HEK293 (cell line): ENCODE data around the gene BCAS3.

Source experiments
- CTCF ChIA-PET: fragments of 350-600 bp; formaldehyde crosslinking; extraction: SDS; loops from one replicate; lab custom pipeline; 2021; ENCODE audit warnings: antibody characterized with exemption; lab: Yijun Ruan, JAX
- POLR2A ChIA-PET: fragments of 300-600 bp; formaldehyde crosslinking; extraction: SDS; loops from one replicate; lab custom pipeline; 2020; ENCODE audit warnings: antibody characterized with exemption, inconsistent platforms; lab: Yijun Ruan, JAX
- H3K27ac ChIP-seq: fragments of 200-500 bp; sonication (Bioruptor generic); 2 replicates; pipeline ENCODE4 v1.5.1; 2014; ENCODE audit warnings: low read depth, low read length, control low read depth, inconsistent platforms; ENCODE audit errors: extremely low read depth
- H3K36me3 ChIP-seq, 2 experiments: fragments of 200-500 bp in 1 of 2; sonication (Bioruptor generic) in 1 of 2; 1 replicate in 1 of 2; 2 replicates in 1 of 2; pipeline ENCODE4 v1.5.1; 2014 to 2017; ENCODE audit warnings: inconsistent platforms in 2 of 2, low read length in 2 of 2; ENCODE audit not compliant: control insufficient read depth in 2 of 2, insufficient read depth in 1 of 2
- H3K4me1 ChIP-seq: fragments of 200-500 bp; sonication (Bioruptor generic); 2 replicates; pipeline ENCODE4 v1.5.1; 2014; ENCODE audit warnings: mild to moderate bottlenecking, low read length, inconsistent platforms; ENCODE audit not compliant: control insufficient read depth, insufficient read depth
- H3K4me3 ChIP-seq: 2 replicates; pipeline ENCODE4 v1.5.1; 2011; ENCODE audit warnings: low read depth, mild to moderate bottlenecking, control low read depth, low read length, moderate library complexity
- H3K9me3 ChIP-seq: fragments of 200-500 bp; sonication (Bioruptor generic); 2 replicates; pipeline ENCODE4 v1.5.1; 2014; ENCODE audit warnings: low read depth, low read length, inconsistent platforms; ENCODE audit not compliant: control insufficient read depth, insufficient read depth
- EGR2 ChIP-seq: fragments of 450-650 bp; formaldehyde crosslinking; IDR thresholded peaks from 2 replicates; pipeline ENCODE4 v1.5.1; 2016; ENCODE audit warnings: low read depth, missing biosample characterization, missing genetic modification characterization
- GFI1B ChIP-seq: fragments of 450-650 bp; formaldehyde crosslinking; IDR thresholded peaks from 2 replicates; pipeline ENCODE4 v1.5.1; 2016; ENCODE audit warnings: missing biosample characterization, missing genetic modification characterization
- GLIS1 ChIP-seq: fragments of 450-650 bp; formaldehyde crosslinking; IDR thresholded peaks from 2 replicates; pipeline ENCODE4 v1.5.1; 2016; ENCODE audit warnings: missing biosample characterization, missing genetic modification characterization
- GLIS2 ChIP-seq: fragments of 450-650 bp; formaldehyde crosslinking; IDR thresholded peaks from 2 replicates; pipeline ENCODE4 v1.5.1; 2016; ENCODE audit warnings: missing biosample characterization, missing genetic modification characterization
- KLF1 ChIP-seq: fragments of 450-650 bp; formaldehyde crosslinking; IDR thresholded peaks from 2 replicates; pipeline ENCODE4 v1.5.1; 2016; ENCODE audit warnings: missing biosample characterization, missing genetic modification characterization
- KLF17 ChIP-seq: fragments of 450-650 bp; formaldehyde crosslinking; IDR thresholded peaks from 2 replicates; pipeline ENCODE4 v1.5.1; 2016; ENCODE audit warnings: missing biosample characterization, missing genetic modification characterization
- KLF8 ChIP-seq: fragments of 450-650 bp; formaldehyde crosslinking; IDR thresholded peaks from 2 replicates; pipeline ENCODE4 v1.5.1; 2016; ENCODE audit warnings: missing biosample characterization, missing genetic modification characterization
- SP3 ChIP-seq: fragments of 450-650 bp; formaldehyde crosslinking; IDR thresholded peaks from 2 replicates; pipeline ENCODE4 v1.5.1; 2016; ENCODE audit warnings: missing biosample characterization, missing genetic modification characterization
- ZBTB48 ChIP-seq: fragments of 450-650 bp; formaldehyde crosslinking; IDR thresholded peaks from 2 replicates; pipeline ENCODE4 v1.5.1; 2016; ENCODE audit warnings: missing biosample characterization, missing genetic modification characterization
- ZNF157 ChIP-seq: fragments of 450-650 bp; formaldehyde crosslinking; IDR thresholded peaks from 2 replicates; pipeline ENCODE4 v1.5.1; 2016; ENCODE audit warnings: missing biosample characterization, missing genetic modification characterization
- ZNF174 ChIP-seq: fragments of 450-650 bp; formaldehyde crosslinking; IDR thresholded peaks from 2 replicates; pipeline ENCODE4 v1.5.0; 2017; ENCODE audit warnings: missing biosample characterization, mild to moderate bottlenecking, missing genetic modification characterization
- ZNF18 ChIP-seq: fragments of 450-650 bp; formaldehyde crosslinking; IDR thresholded peaks from 2 replicates; pipeline ENCODE4 v1.5.1; 2016; ENCODE audit warnings: missing biosample characterization, missing genetic modification characterization
- ZNF2 ChIP-seq: fragments of 450-650 bp; formaldehyde crosslinking; IDR thresholded peaks from 2 replicates; pipeline ENCODE4 v1.5.1; 2016; ENCODE audit warnings: missing biosample characterization, missing genetic modification characterization
- ZNF24 ChIP-seq: fragments of 450-650 bp; formaldehyde crosslinking; IDR thresholded peaks from 2 replicates; pipeline ENCODE4 v1.5.1; 2016; ENCODE audit warnings: missing biosample characterization, missing genetic modification characterization
- ZNF302 ChIP-seq: fragments of 450-650 bp; formaldehyde crosslinking; IDR thresholded peaks from 2 replicates; pipeline ENCODE4 v1.5.1; 2016; ENCODE audit warnings: missing biosample characterization, missing genetic modification characterization, low read depth
- ZNF391 ChIP-seq: fragments of 450-650 bp; formaldehyde crosslinking; IDR thresholded peaks from 2 replicates; pipeline ENCODE4 v1.5.1; 2016; ENCODE audit warnings: low read depth, missing biosample characterization, missing genetic modification characterization, borderline replicate concordance
- ZNF544 ChIP-seq: fragments of 450-650 bp; formaldehyde crosslinking; IDR thresholded peaks from 2 replicates; pipeline ENCODE4 v1.5.0; 2017; ENCODE audit warnings: missing biosample characterization, missing genetic modification characterization
- ZNF610 ChIP-seq: fragments of 450-650 bp; formaldehyde crosslinking; IDR thresholded peaks from 2 replicates; pipeline ENCODE4 v1.5.1; 2016; ENCODE audit warnings: missing biosample characterization, missing genetic modification characterization, borderline replicate concordance
- ZNF639 ChIP-seq: fragments of 450-650 bp; formaldehyde crosslinking; IDR thresholded peaks from 2 replicates; pipeline ENCODE4 v1.5.1; 2016; ENCODE audit warnings: missing biosample characterization, missing genetic modification characterization
- ZNF660 ChIP-seq: fragments of 450-650 bp; IDR thresholded peaks from 2 replicates; pipeline ENCODE4 v1.5.1; 2018; ENCODE audit warnings: missing biosample characterization, mild to moderate bottlenecking, missing genetic modification characterization
- ZNF677 ChIP-seq: fragments of 450-650 bp; IDR thresholded peaks from 2 replicates; pipeline ENCODE4 v1.5.0; 2018; ENCODE audit warnings: missing biosample characterization, mild to moderate bottlenecking, missing genetic modification characterization, moderate library complexity
- ZNF76 ChIP-seq: fragments of 450-650 bp; formaldehyde crosslinking; IDR thresholded peaks from 2 replicates; pipeline ENCODE4; 2016; ENCODE audit warnings: low read depth, missing biosample characterization, missing genetic modification characterization, borderline replicate concordance
- ZNF837 ChIP-seq: fragments of 450-650 bp; formaldehyde crosslinking; IDR thresholded peaks from 2 replicates; pipeline ENCODE4 v1.5.1; 2016; ENCODE audit warnings: missing biosample characterization, missing genetic modification characterization
- ZXDB ChIP-seq: fragments of 450-650 bp; formaldehyde crosslinking; IDR thresholded peaks from 2 replicates; pipeline ENCODE4 v1.5.1; 2016; ENCODE audit warnings: missing biosample characterization, missing genetic modification characterization
- TF ChIP-seq, protein P1 (sequence below): fragments of 450-650 bp; formaldehyde crosslinking; IDR thresholded peaks from 2 replicates; pipeline ENCODE4 v1.5.1; 2017; ENCODE audit warnings: missing biosample characterization, missing genetic modification characterization
- TF ChIP-seq, protein P2 (sequence below): fragments of 450-650 bp; formaldehyde crosslinking; IDR thresholded peaks from 2 replicates; pipeline ENCODE4 v1.5.1; 2017; ENCODE audit warnings: missing biosample characterization, missing genetic modification characterization

BCAS3 gene

GRCh38 chr17:61218438-61218837 is 540.8 kb downstream of the BCAS3 start:
- no peak overlapping the region for H3K4me3 ChIP-seq
- TF ChIP-seq ZNF2, result no peak
- TF ChIP-seq ZNF610, result no peak
- TF ChIP-seq ZNF391, result no peak
- TF ChIP-seq ZBTB48 (tag by site-specific recombination), result no peak
- TF ChIP-seq EGR2 (tag by site-specific recombination), result no peak
- TF ChIP-seq, protein P1, sequence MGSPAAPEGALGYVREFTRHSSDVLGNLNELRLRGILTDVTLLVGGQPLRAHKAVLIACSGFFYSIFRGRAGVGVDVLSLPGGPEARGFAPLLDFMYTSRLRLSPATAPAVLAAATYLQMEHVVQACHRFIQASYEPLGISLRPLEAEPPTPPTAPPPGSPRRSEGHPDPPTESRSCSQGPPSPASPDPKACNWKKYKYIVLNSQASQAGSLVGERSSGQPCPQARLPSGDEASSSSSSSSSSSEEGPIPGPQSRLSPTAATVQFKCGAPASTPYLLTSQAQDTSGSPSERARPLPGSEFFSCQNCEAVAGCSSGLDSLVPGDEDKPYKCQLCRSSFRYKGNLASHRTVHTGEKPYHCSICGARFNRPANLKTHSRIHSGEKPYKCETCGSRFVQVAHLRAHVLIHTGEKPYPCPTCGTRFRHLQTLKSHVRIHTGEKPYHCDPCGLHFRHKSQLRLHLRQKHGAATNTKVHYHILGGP (tag by site-specific recombination), result no peak
- TF ChIP-seq, all 188 proteins: peak for 0
- Histone ChIP-seq H3K27ac (no peak overlapping the region), H3K4me1 (no peaks in the 10 kb centered on the region), H3K36me3 (no peaks in the 10 kb centered on the region), H3K9me3 (no peaks in the 10 kb centered on the region)
- ChIA-PET POLR2A (no interaction called here), CTCF (no interaction called here)

DNA sequence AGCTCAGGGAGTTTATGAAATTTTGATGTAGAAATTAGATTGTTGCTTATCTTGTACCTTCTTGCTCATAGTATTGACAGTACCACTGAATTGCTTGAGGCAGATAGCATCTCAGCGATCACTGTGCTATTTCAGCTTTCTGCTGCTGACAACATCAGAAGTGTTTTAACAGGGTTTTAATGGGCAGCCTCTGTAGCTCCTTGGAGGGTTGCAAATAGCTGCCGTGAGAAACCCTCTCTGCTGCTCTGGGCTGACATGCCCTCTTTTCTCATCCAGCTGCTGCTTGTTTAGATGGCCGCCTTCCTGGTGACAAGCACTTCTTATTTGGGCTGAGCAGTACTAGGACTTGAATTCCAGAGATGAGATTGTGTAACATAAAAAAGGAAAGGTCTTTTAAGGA is 541.8 kb downstream of the BCAS3 start:
- POLR2A ChIA-PET, result no interaction called here
- no peaks in the 10 kb centered on the region for H3K9me3 ChIP-seq
- H3K27ac ChIP-seq, result no peak overlapping the region
- CTCF ChIA-PET, result interaction anchor here (1.1 kb wide), 1 partner anchor 11 kb away, joined by 3 read pairs; no protein-coding TSS in a partner anchor
- H3K36me3 ChIP-seq, result no peaks in the 10 kb centered on the region
- no peak overlapping the region for H3K4me3 ChIP-seq
- no peaks in the 10 kb centered on the region for H3K4me1 ChIP-seq
- no peak for TF ChIP-seq ZNF660
- no peak for TF ChIP-seq ZNF837
- no peak for TF ChIP-seq KLF1 (tag by site-specific recombination)
- no peak for TF ChIP-seq ZNF24
- no peak for TF ChIP-seq KLF8 (tag by site-specific recombination)
- TF ChIP-seq GLIS1 (tag by site-specific recombination), result no peak
- no peak for TF ChIP-seq GFI1B (tag by site-specific recombination)
- TF ChIP-seq ZNF174 (tag by site-specific recombination), result no peak
- TF ChIP-seq, protein P2, sequence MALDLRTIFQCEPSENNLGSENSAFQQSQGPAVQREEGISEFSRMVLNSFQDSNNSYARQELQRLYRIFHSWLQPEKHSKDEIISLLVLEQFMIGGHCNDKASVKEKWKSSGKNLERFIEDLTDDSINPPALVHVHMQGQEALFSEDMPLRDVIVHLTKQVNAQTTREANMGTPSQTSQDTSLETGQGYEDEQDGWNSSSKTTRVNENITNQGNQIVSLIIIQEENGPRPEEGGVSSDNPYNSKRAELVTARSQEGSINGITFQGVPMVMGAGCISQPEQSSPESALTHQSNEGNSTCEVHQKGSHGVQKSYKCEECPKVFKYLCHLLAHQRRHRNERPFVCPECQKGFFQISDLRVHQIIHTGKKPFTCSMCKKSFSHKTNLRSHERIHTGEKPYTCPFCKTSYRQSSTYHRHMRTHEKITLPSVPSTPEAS (tag by site-specific recombination), result no peak
- no peak for TF ChIP-seq SP3 (tag by site-specific recombination)

DNA sequence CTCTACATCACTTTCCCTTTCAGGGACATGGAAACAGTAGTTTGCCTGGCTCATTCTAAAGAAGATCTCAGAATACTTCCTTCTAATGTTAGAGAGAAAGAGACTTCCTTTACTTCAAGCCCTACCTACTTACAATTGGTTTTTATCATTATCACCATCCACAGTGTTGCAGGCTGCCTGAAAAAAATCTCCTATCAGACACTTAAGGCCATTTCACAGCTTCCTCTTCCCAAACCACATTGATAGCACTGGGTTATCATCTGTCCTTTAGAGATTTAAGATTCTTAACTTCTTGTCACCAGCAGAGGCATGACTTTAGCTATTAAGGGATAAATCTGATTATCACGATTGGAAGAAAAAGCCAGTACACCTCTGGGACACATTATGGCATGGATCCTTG is 543.5 kb downstream of the BCAS3 start:
- Histone ChIP-seq H3K27ac (no peak overlapping the region), H3K9me3 (no peaks in the 10 kb centered on the region), H3K4me3 (no peak overlapping the region), H3K36me3 (no peaks in the 10 kb centered on the region), H3K4me1 (no peaks in the 10 kb centered on the region)
- ChIA-PET CTCF (interaction anchor here (0.6 kb wide), 1 partner anchor 278 kb away, joined by 4 read pairs; no protein-coding TSS in a partner anchor), POLR2A (interaction anchor here (0.6 kb wide), 1 partner anchor 59 kb away, joined by 5 read pairs; no protein-coding TSS in a partner anchor)
- TF ChIP-seq ZNF639 (tag by site-specific recombination) (no peak), ZNF302 (tag by site-specific recombination) (no peak), KLF17 (tag by site-specific recombination) (no peak), ZNF157 (tag by site-specific recombination) (no peak), ZNF677 (tag by site-specific recombination) (no peak), ZXDB (tag by site-specific recombination) (no peak), ZNF544 (tag by site-specific recombination) (no peak), ZNF76 (no peak), ZNF18 (tag by site-specific recombination) (no peak), GLIS2 (tag by site-specific recombination) (no peak)
